Esophagus squamous epithelium (tissue), 4 donors: ENCODE measurements around the gene BAIAP2.
A peak's percentile ranks its signal among the peaks of the same experiment; 100 is the strongest.

Experiments
- POLR2A ChIP-seq, 4 donors: fragments of 450-650 bp; IDR thresholded peaks; one replicate each; pipeline ENCODE4 v1.6.1; 2017; ENCODE audit warnings: antibody characterized with exemption in 4 of 4, mild to moderate bottlenecking in 4 of 4, moderate library complexity in 3 of 4
- TF ChIP-seq, protein P1 (sequence below), 6 experiments: fragments of 450-650 bp in 4 of 6; fragments of 200-600 bp in 2 of 6; sonication (generic) in 2 of 6; IDR thresholded peaks; one replicate each; pipeline ENCODE4 v1.5.1; 2016 to 2019; ENCODE audit warnings: antibody characterized with exemption in 6 of 6, mild to moderate bottlenecking in 4 of 6, moderate library complexity in 4 of 6

DNA sequence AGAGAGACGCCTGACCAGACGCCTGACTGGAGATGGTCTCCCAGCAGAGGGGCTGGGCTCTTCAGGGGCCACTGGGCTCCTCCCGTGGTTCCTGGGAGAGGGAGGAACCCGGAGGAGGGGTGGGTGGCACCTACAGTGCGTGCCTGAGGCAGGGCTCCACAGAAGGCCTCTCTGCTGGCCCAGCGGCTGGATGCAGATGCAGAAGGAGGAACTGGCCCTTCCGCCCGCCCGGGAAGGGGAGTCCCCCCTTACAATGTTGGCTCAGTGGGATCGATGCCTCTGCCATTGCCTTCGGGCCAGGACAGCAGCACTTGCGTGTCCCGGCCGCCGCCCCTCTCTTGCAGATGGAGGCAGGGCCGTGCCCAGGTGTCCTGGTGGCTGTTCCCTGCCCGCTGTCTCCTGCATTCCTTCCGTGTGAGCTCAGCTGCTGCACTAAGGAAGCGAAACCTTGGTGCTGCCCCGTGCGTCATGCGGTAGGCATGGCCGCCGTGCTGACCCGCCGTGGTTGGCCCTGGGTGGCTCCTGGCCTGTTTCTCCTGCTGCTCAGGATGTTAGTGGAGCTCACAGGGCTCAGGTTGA lies 15.1 kb downstream of the BAIAP2 start:
- TF ChIP-seq POLR2A (IDR thresholded peaks at IDR 0.05), result peak in 3 of 4 donors; percentile 14 to 42 (median 31)
- TF ChIP-seq, protein P1, sequence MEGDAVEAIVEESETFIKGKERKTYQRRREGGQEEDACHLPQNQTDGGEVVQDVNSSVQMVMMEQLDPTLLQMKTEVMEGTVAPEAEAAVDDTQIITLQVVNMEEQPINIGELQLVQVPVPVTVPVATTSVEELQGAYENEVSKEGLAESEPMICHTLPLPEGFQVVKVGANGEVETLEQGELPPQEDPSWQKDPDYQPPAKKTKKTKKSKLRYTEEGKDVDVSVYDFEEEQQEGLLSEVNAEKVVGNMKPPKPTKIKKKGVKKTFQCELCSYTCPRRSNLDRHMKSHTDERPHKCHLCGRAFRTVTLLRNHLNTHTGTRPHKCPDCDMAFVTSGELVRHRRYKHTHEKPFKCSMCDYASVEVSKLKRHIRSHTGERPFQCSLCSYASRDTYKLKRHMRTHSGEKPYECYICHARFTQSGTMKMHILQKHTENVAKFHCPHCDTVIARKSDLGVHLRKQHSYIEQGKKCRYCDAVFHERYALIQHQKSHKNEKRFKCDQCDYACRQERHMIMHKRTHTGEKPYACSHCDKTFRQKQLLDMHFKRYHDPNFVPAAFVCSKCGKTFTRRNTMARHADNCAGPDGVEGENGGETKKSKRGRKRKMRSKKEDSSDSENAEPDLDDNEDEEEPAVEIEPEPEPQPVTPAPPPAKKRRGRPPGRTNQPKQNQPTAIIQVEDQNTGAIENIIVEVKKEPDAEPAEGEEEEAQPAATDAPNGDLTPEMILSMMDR (IDR thresholded peaks at IDR 0.05), result peak in 2 of 6 experiments; percentile 6 to 17
